HL-60 (cell line): ENCODE measurements around the gene LTBP3.

Experiments used
- CTCF ChIP-seq: IDR thresholded peaks from one replicate; pipeline ENCODE4 v1.5.1; 2011; ENCODE audit warnings: low read length, control low read depth, inconsistent platforms; ENCODE audit not compliant: insufficient read depth
- GABPA ChIP-seq: IDR thresholded peaks from 2 replicates; pipeline ENCODE4 v1.6.1; 2012; ENCODE audit warnings: low read depth
- POLR2AphosphoS5 ChIP-seq: IDR thresholded peaks from 2 replicates; pipeline ENCODE4 v1.6.1; 2012; ENCODE audit warnings: low read depth
- REST ChIP-seq: IDR thresholded peaks from 2 replicates; pipeline ENCODE4 v1.6.1; 2012; ENCODE audit warnings: low read depth; ENCODE audit not compliant: insufficient replicate concordance

GRCh38 chr11:65530157-65530496, 28.0 kb downstream of the LTBP3 start:
- TF ChIP-seq CTCF (peak; percentile 26), POLR2AphosphoS5 (no peak), REST (no peak), GABPA (no peak)
